ENCODE data around the gene SEPSECS. TPM values are rescaled to one million over a fixed set of nuclear protein-coding genes. Genes with fewer than 3 reads are reported as not detected.

SEPSECS gene
- total RNA-seq = 1 to 10 TPM; 6.4 to 8.5 (median 7.2) TPM

GRCh38 chr4:25159837-25160713 lies at the start of gene SEPSECS:
SEPSECS (minus strand) TSS chr4:25160449; CDS start chr4:25160369, 80 bp downstream.
- 0 to 1% methylated on average over 53 to 62 of the region's 66 CpGs for WGBS, 2 donors
- TF ChIP-seq CTCF (IDR thresholded peaks at IDR 0.05) = peak in 1 of 3 donors; percentile 10
- no peak for TF ChIP-seq POLR2A (IDR thresholded peaks at IDR 0.05)
- H3K4me3 ChIP-seq (ENCODE audit: low read depth, poor library complexity, severe bottlenecking) = peak within 1 kb of the TSS; percentile 85
- DNase-seq (ENCODE audit: low spot score in 2 of 2) = peak; percentile 98 to 100
- intact Hi-C loops (cut with DNase I; ENCODE audit: low total_unique reads) = no loop called here

- WGBS, 2 donors = 62 to 69% methylated on average over 1 of the region's 1 CpG
- TF ChIP-seq CTCF (IDR thresholded peaks at IDR 0.05) (no peak), POLR2A (IDR thresholded peaks at IDR 0.05) (no peak)
- no peak for DNase-seq (ENCODE audit: low spot score in 2 of 2)
- intact Hi-C loops (cut with DNase I; ENCODE audit: low total_unique reads) = no loop called here
- no peak overlapping the region for H3K4me3 ChIP-seq (ENCODE audit: low read depth, poor library complexity, severe bottlenecking)
Observed at GRCh38 chr4:25209702-25210101, 49.5 kb upstream of the SEPSECS start.

GRCh38 chr4:25207997-25208396 lies 47.7 kb upstream of the SEPSECS start:
- no peak overlapping the region for H3K4me3 ChIP-seq (ENCODE audit: low read depth, poor library complexity, severe bottlenecking)
- DNase-seq (ENCODE audit: low spot score in 2 of 2) = no peak
- TF ChIP-seq CTCF (IDR thresholded peaks at IDR 0.05) (no peak), POLR2A (IDR thresholded peaks at IDR 0.05) (no peak)
- intact Hi-C loops (cut with DNase I; ENCODE audit: low total_unique reads) = no loop called here
- WGBS, 2 donors = 96 to 97% methylated on average over 1 of the region's 1 CpG

GRCh38 chr4:25198713-25199112 lies 38.5 kb upstream of the SEPSECS start:
- TF ChIP-seq CTCF (IDR thresholded peaks at IDR 0.05) = no peak
- 95 to 96% methylated on average over 2 of the region's 2 CpGs for WGBS, 2 donors
- intact Hi-C loops (cut with DNase I; ENCODE audit: low total_unique reads) = no loop called here
- no peak for DNase-seq (ENCODE audit: low spot score in 2 of 2)
- H3K4me3 ChIP-seq (ENCODE audit: low read depth, poor library complexity, severe bottlenecking) = no peak overlapping the region

GRCh38 chr4:25190407-25190806 lies 30.2 kb upstream of the SEPSECS start:
- TF ChIP-seq POLR2A (IDR thresholded peaks at IDR 0.05) (no peak), CTCF (IDR thresholded peaks at IDR 0.05) (no peak)
- no peak for DNase-seq (ENCODE audit: low spot score in 2 of 2)
- H3K4me3 ChIP-seq (ENCODE audit: low read depth, poor library complexity, severe bottlenecking) = no peak overlapping the region
- intact Hi-C loops (cut with DNase I; ENCODE audit: low total_unique reads) = no loop called here
- 67 to 82% methylated on average over 2 of the region's 2 CpGs for WGBS, 2 donors

Data from lower leg skin (tissue), 4 donors.